IMR-90 (cell line): ENCODE measurements around the gene LGALS3. TPM values are rescaled to one million over a fixed set of nuclear protein-coding genes. Genes with fewer than 3 reads are reported as not detected.

ENCODE experiments used
- ATAC-seq: fragments of 200-7000 bp; cut with Tn5 transposase; 2 replicates; pipeline ENCODE4 v1.9.1; 2020; ENCODE audit warnings: low read depth, mild to moderate bottlenecking, moderate library complexity
- BruUV-seq: library from RNA; stranded (reverse); fragments of 400-500 nt; replicated peaks from 2 replicates; lab custom pipeline; 2021; lab: Mats Ljungman, UMichigan
- CTCF ChIA-PET: fragments of 300-600 bp; formaldehyde crosslinking; extraction: SDS; loops from one replicate; lab custom pipeline; 2021; ENCODE audit warnings: antibody characterized with exemption; lab: Yijun Ruan, JAX
- POLR2A ChIA-PET: fragments of 300-600 bp; sonication (Branson Sonifier 250); formaldehyde crosslinking; loops from one replicate; lab custom pipeline; 2022; ENCODE audit warnings: antibody characterized with exemption; ENCODE audit not compliant: unreplicated experiment; lab: Charles Lee
- DNase-seq: peaks from one replicate; pipeline ENCODE4 v3.0.0; 2013
- H2AFZ ChIP-seq: replicated peaks from 2 replicates; pipeline ENCODE3; 2013; ENCODE audit warnings: low read length, mild to moderate bottlenecking; ENCODE audit not compliant: poor library complexity
- H2AK5ac ChIP-seq: 2 replicates; pipeline ENCODE4 v1.6.1; 2013; ENCODE audit warnings: low read depth, low read length, inconsistent platforms
- H2AK9ac ChIP-seq: replicated peaks from 2 replicates; pipeline ENCODE3; 2013; ENCODE audit warnings: mild to moderate bottlenecking, low read depth, low read length, moderate library complexity; ENCODE audit not compliant: poor library complexity
- H2BK120ac ChIP-seq: 2 replicates; pipeline ENCODE4 v1.6.1; 2013; ENCODE audit warnings: low read depth, low read length, inconsistent platforms
- H2BK15ac ChIP-seq: 3 replicates; pipeline ENCODE4 v1.6.1; 2013; ENCODE audit warnings: low read depth, low read length, inconsistent platforms
- H2BK20ac ChIP-seq: 2 replicates; pipeline ENCODE4 v1.6.1; 2013; ENCODE audit warnings: low read depth, mild to moderate bottlenecking, inconsistent platforms, low read length, moderate library complexity
- H2BK5ac ChIP-seq: 2 replicates; pipeline ENCODE4 v1.6.1; 2013; ENCODE audit warnings: mild to moderate bottlenecking, low read depth, low read length, inconsistent platforms; ENCODE audit not compliant: poor library complexity, severe bottlenecking
- H3K14ac ChIP-seq: replicated peaks from 2 replicates; pipeline ENCODE4 v1.6.1; 2013; ENCODE audit warnings: low read depth, low read length, inconsistent platforms
- H3K18ac ChIP-seq: 2 replicates; pipeline ENCODE4 v1.6.1; 2013; ENCODE audit warnings: low read depth, low read length, control low read depth
- H3K23ac ChIP-seq: 2 replicates; pipeline ENCODE4 v1.6.1; 2013; ENCODE audit warnings: low read depth, low read length, inconsistent platforms
- H3K27ac ChIP-seq: 2 replicates; pipeline ENCODE4 v1.5.1; 2013; ENCODE audit warnings: mild to moderate bottlenecking, control low read depth, low read length; ENCODE audit not compliant: insufficient read depth
- H3K27me3 ChIP-seq: 2 replicates; pipeline ENCODE4 v1.6.1; 2013; ENCODE audit warnings: low read length; ENCODE audit not compliant: control insufficient read depth, insufficient read depth
- H3K36me3 ChIP-seq: 2 replicates; pipeline ENCODE4 v1.6.1; 2013; ENCODE audit warnings: low read length, mixed read lengths; ENCODE audit not compliant: control insufficient read depth, insufficient read depth
- H3K4ac ChIP-seq: 2 replicates; pipeline ENCODE4 v1.6.1; 2013; ENCODE audit warnings: low read depth, low read length, inconsistent platforms
- H3K4me1 ChIP-seq: 2 replicates; pipeline ENCODE4 v1.6.1; 2013; ENCODE audit warnings: low read length, mixed read lengths; ENCODE audit not compliant: control insufficient read depth, insufficient read depth
- H3K4me2 ChIP-seq: 2 replicates; pipeline ENCODE4 v1.6.1; 2013; ENCODE audit warnings: low read depth, mild to moderate bottlenecking, control low read depth, low read length, moderate library complexity
- H3K4me3 ChIP-seq: 2 replicates; pipeline ENCODE4 v1.5.1; 2013; ENCODE audit warnings: low read depth, mild to moderate bottlenecking, control low read depth, low read length, moderate library complexity; ENCODE audit not compliant: insufficient read depth
- H3K56ac ChIP-seq: 2 replicates; pipeline ENCODE4 v1.6.1; 2013; ENCODE audit warnings: low read length, inconsistent platforms; ENCODE audit not compliant: insufficient read depth; ENCODE audit errors: extremely low read depth
- H3K79me1 ChIP-seq, 2 experiments: 2 replicates each; pipeline ENCODE4 v1.6.1; 2013; ENCODE audit warnings: low read length in 2 of 2, inconsistent platforms in 1 of 2, low read depth in 1 of 2
- H3K9ac ChIP-seq: 2 replicates; pipeline ENCODE4 v1.6.1; 2013; ENCODE audit warnings: low read depth, low read length, control low read depth
- H3K9me1 ChIP-seq: 2 replicates; pipeline ENCODE4 v1.6.1; 2013; ENCODE audit warnings: low read length, inconsistent platforms; ENCODE audit not compliant: insufficient read depth
- H3K9me3 ChIP-seq: 2 replicates; pipeline ENCODE4 v1.6.1; 2013; ENCODE audit warnings: low read length; ENCODE audit not compliant: control insufficient read depth, insufficient read depth
- H4K20me1 ChIP-seq: 2 replicates; pipeline ENCODE4 v1.6.1; 2013; ENCODE audit warnings: low read length, inconsistent platforms; ENCODE audit not compliant: insufficient read depth
- H4K5ac ChIP-seq: 2 replicates; pipeline ENCODE4 v1.6.1; 2013; ENCODE audit warnings: mild to moderate bottlenecking, low read depth, low read length, control low read depth
- H4K8ac ChIP-seq, 2 experiments: 2 replicates each; pipeline ENCODE4 v1.6.1; 2013; ENCODE audit warnings: low read depth in 2 of 2, low read length in 2 of 2, control low read depth in 1 of 2, inconsistent platforms in 1 of 2
- H4K91ac ChIP-seq: 2 replicates; pipeline ENCODE4 v1.6.1; 2013; ENCODE audit warnings: low read depth, low read length, inconsistent platforms; ENCODE audit not compliant: insufficient read depth
- CHD1 ChIP-seq: IDR thresholded peaks from 2 replicates; pipeline ENCODE4 v1.6.1; 2012; ENCODE audit warnings: low read depth, low read length, improper control_type of control experiment
- ELK1 ChIP-seq: fragments of 150-350 bp; IDR thresholded peaks from 2 replicates; pipeline ENCODE4 v1.6.1; 2016; ENCODE audit warnings: low read depth, mild to moderate bottlenecking, low read length, moderate library complexity, borderline replicate concordance
- RAD21 ChIP-seq: IDR thresholded peaks from 2 replicates; pipeline ENCODE4 v1.6.1; 2012; ENCODE audit warnings: low read length, improper control_type of control experiment
- RFX5 ChIP-seq: IDR thresholded peaks from 2 replicates; pipeline ENCODE4 v1.8.0; 2012; ENCODE audit warnings: low read depth, mild to moderate bottlenecking, low read length, moderate library complexity
- WGBS, 2 experiments: methylation state at CpG; one replicate each; pipeline versions ENCODE4 v1.1.5 to v1.1.7; 2013; ENCODE audit warnings: missing lambda C conversion rate in 2 of 2; ENCODE audit not compliant: insufficient read length in 1 of 2; ENCODE audit errors: extremely low coverage in 2 of 2; 5-methylcytosine and 5-hydroxymethylcytosine counted together
- dilution Hi-C: fragments of 300-500 bp; cut with HindIII; formaldehyde crosslinking; loops from one replicate; pipeline ENCODE4 v1.14.3; 2018; ENCODE audit warnings: low sequenced_read_pairs; ENCODE audit not compliant: unreplicated experiment
- in situ Hi-C: fragments of 300-500 bp; cut with MboI; formaldehyde crosslinking; loops from 3 replicates; pipeline ENCODE4 v1.14.3; 2019; ENCODE audit warnings: low sequenced_read_pairs, inconsistent platforms, mixed read lengths
- intact Hi-C: fragments of 100-400 bp; cut with micrococcal nuclease; formaldehyde crosslinking; loops from 2 replicates; pipeline ENCODE4 v1.10.0; 2022
- polyA plus RNA-seq, 3 experiments: library from polyadenylated mRNA; depleted of rRNA; stranded (reverse); fragments of >200 nt; gene quantifications; 2 replicates each; pipeline ENCODE4 v1.2.3, GENCODE V29; 2012; ENCODE audit warnings: low replicate concordance in 1 of 3
- total RNA-seq: library from RNA; depleted of rRNA; stranded (reverse); fragments of >200 nt; gene quantifications from 2 replicates; pipeline ENCODE4 v1.2.3, GENCODE V29; 2012

Gene LGALS3
- total and polyA plus RNA-seq, 2 of the 4 experiments (the other 2 are of a cell fraction): 84.4 to 171 TPM

- Histone ChIP-seq H3K9ac (no peak overlapping the region), H4K8ac (no peak overlapping the region), H3K4ac (no peak overlapping the region), H3K79me1 (no peaks in the 10 kb centered on the region), H3K9me1 (peaks cover 9% of the 10 kb centered on the region), H2AFZ (peak overlapping the region; percentile 61), H3K27me3 (no peaks in the 10 kb centered on the region), H3K56ac (no peak overlapping the region), H3K23ac (no peak overlapping the region), H3K18ac (no peak overlapping the region), H2BK120ac (no peak overlapping the region), H3K4me3 (no peak overlapping the region), H3K9me3 (no peaks in the 10 kb centered on the region), H3K36me3 (no peaks in the 10 kb centered on the region), H3K27ac (no peak overlapping the region), H2BK20ac (peak overlapping the region; percentile 25; the same call in 1 of the 2 replicates), H4K20me1 (no peaks in the 10 kb centered on the region), H2AK9ac (peak overlapping the region; percentile 58), H3K4me2 (no peak overlapping the region), H2AK5ac (0 out of 2 replicates have a peak overlapping the region, but pooled peaks have one; percentile 7), H2BK15ac (0 out of 3 replicates have a peak overlapping the region, but pooled peaks have one; percentile 29), H3K14ac (peak overlapping the region; percentile 54), H4K91ac (no peak overlapping the region), H2BK5ac (no peak overlapping the region), H4K5ac (no peak overlapping the region; the same call in 1 of the 2 replicates), H3K4me1 (peaks cover 11% of the 10 kb centered on the region)
- TF ChIP-seq CHD1 (no peak), RFX5 (no peak), ELK1 (no peak), RAD21 (no peak)
- DNase-seq: no peak
- BruUV-seq: no TSS peak
- dilution Hi-C loops (no loop called here), in situ Hi-C loops (no loop called here), intact Hi-C loops (no loop called here)
- ChIA-PET CTCF (no interaction called here), POLR2A (no interaction called here)
- no peak; the same call in 1 of the 2 replicates for ATAC-seq
- no CpG with 5 or more reads among the region's 7 CpGs for WGBS, 2 experiments
These were observed 11.1 kb upstream of the LGALS3 start for GRCh38 chr14:55117803-55118441.
